DMS53 treated with DMSO at 0.1 percent for 48 hours (cell line): Measurements from ENCODE around the gene FRMD4B.

Source experiments
- DNase-seq: peaks from one replicate; lab custom pipeline; 2025; ENCODE audit not compliant: unreplicated experiment; lab: John Stamatoyannopoulos, UW

The FRMD4B gene

GRCh38 chr3:69368129-69368741, 17.7 kb downstream of the FRMD4B start:
- DNase-seq: no peak

- no peak for DNase-seq
Observed at GRCh38 chr3:69367586-69367985, 18.3 kb downstream of the FRMD4B start.

- DNase-seq: no peak
Observed at GRCh38 chr3:69364354-69364753, 21.5 kb downstream of the FRMD4B start.

- no peak for DNase-seq
Observed at GRCh38 chr3:69360690-69361089, 25.2 kb downstream of the FRMD4B start.

- no peak for DNase-seq
Observed at GRCh38 chr3:69359916-69360315, 26.0 kb downstream of the FRMD4B start.

GRCh38 chr3:69359339-69359893, 26.5 kb downstream of the FRMD4B start:
- DNase-seq: no peak

- DNase-seq: no peak
Observed at GRCh38 chr3:69357196-69357595, 28.7 kb downstream of the FRMD4B start.

- DNase-seq: no peak
Observed at GRCh38 chr3:69354948-69355347, 30.9 kb downstream of the FRMD4B start.

- no peak for DNase-seq
Observed at GRCh38 chr3:69353503-69353902, 32.4 kb downstream of the FRMD4B start.

- DNase-seq: no peak
Observed at GRCh38 chr3:69353088-69353478, 32.8 kb downstream of the FRMD4B start.

GRCh38 chr3:69352305-69353087, 33.4 kb downstream of the FRMD4B start:
- no peak for DNase-seq

GRCh38 chr3:69343875-69344274, 42.0 kb downstream of the FRMD4B start:
- no peak for DNase-seq

- no peak for DNase-seq
Observed at GRCh38 chr3:69342074-69342473, 43.8 kb downstream of the FRMD4B start.

GRCh38 chr3:69339760-69340159, 46.1 kb downstream of the FRMD4B start:
- no peak for DNase-seq

- no peak for DNase-seq
Observed at GRCh38 chr3:69338911-69339310, 47.0 kb downstream of the FRMD4B start.

- no peak for DNase-seq
Observed at GRCh38 chr3:69332934-69333333, 53.0 kb downstream of the FRMD4B start.

- DNase-seq: no peak
Observed at GRCh38 chr3:69330891-69331400, 54.9 kb downstream of the FRMD4B start.

- no peak for DNase-seq
Observed at GRCh38 chr3:69329892-69330291, 56.0 kb downstream of the FRMD4B start.

- DNase-seq: no peak
Observed at GRCh38 chr3:69328963-69329302, 57.0 kb downstream of the FRMD4B start.

GRCh38 chr3:69328103-69328962, 57.6 kb downstream of the FRMD4B start:
- no peak for DNase-seq

GRCh38 chr3:69326855-69327300, 59.0 kb downstream of the FRMD4B start:
- no peak for DNase-seq
